Cardiac muscle cell (in vitro differentiated cells and primary cell): ENCODE measurements around the gene PHACTR3. TPM values are rescaled to one million over a fixed set of nuclear protein-coding genes. Genes with fewer than 3 reads are reported as not detected.

ENCODE experiments used
- DNase-seq, 2 donors: peaks; one replicate each; pipeline versions ENCODE4 v3.0.0 to v3.0.0-alpha.2; 2010 to 2017; ENCODE audit warnings: low read depth in 1 of 2, low spot score in 1 of 2
- H3K27ac ChIP-seq: fragments of 200-600 bp; sonication (generic); 2 replicates; pipeline ENCODE4 v1.5.1; 2016
- H3K27me3 ChIP-seq: fragments of 200-600 bp; sonication (generic); 2 replicates; pipeline ENCODE4 v1.6.0; 2016; ENCODE audit warnings: control low read depth
- H3K36me3 ChIP-seq: fragments of 200-600 bp; sonication (generic); 2 replicates; pipeline ENCODE4 v1.5.1; 2016; ENCODE audit warnings: control low read depth
- H3K4me1 ChIP-seq: fragments of 200-600 bp; sonication (generic); 2 replicates; pipeline ENCODE4 v1.8.1; 2017; ENCODE audit warnings: low read depth, mild to moderate bottlenecking, mixed run types
- H3K4me3 ChIP-seq: fragments of 200-600 bp; sonication (generic); 2 replicates; pipeline ENCODE4 v1.5.1; 2016; ENCODE audit warnings: mild to moderate bottlenecking
- H3K9me3 ChIP-seq: fragments of 200-600 bp; sonication (generic); 2 replicates; pipeline ENCODE4 v1.5.1; 2017; ENCODE audit warnings: low read depth, mild to moderate bottlenecking, control low read depth
- CTCF ChIP-seq: IDR thresholded peaks from 2 replicates; pipeline ENCODE4 v1.5.1; 2012; ENCODE audit warnings: low read depth, mild to moderate bottlenecking, low read length
- polyA plus RNA-seq: library from polyadenylated mRNA; unstranded; fragments of >200 nt; fragmentation: Nextera tagmentation; extraction: Ambion mirVana; gene quantifications from 2 replicates; pipeline ENCODE4 v1.2.1, GENCODE V29; 2016
- total RNA-seq: library from RNA; depleted of rRNA; stranded (reverse); fragments of >200 nt; gene quantifications from 2 replicates; pipeline ENCODE4 v1.2.3, GENCODE V29; 2016

PHACTR3 gene
- total and polyA plus RNA-seq, 2 experiments from 2014 or later, result 0.55 to 17.0 TPM

DNA sequence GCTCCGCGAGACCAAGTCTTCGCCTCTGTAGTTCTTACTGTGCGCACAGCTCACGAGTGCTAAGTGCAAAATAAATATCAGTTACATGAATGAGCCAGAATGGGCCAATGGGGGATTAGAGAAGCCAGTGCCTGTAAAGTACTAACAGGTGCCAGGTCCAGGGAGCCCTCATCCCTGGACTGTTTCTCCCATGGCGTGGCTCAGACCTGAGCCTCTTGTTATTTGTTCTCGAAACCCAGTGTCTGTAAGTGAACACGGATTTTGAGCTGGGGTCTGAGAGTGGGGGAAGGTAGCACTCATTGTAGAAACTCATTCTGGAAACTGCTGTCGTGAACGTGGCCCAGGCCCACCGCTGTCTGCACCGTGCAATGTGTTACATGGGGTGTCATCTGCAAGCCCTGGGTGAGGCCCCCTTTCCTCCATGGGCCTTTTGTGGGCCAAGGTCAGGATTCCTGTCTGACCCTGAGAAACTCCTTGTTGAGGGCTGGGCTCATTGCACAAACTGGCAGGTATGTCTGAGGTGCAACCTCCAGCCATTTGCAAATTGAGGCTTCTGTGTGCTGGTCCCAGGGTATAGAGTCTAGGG lies 174.4 kb downstream of the PHACTR3 start:
- H3K36me3 ChIP-seq, result no peaks in the 10 kb centered on the region
- no peak for DNase-seq
- no peaks in the 10 kb centered on the region for H3K4me1 ChIP-seq
- no peak for TF ChIP-seq CTCF
- no peak overlapping the region for H3K4me3 ChIP-seq
- H3K27ac ChIP-seq, result no peak overlapping the region
- no peaks in the 10 kb centered on the region for H3K9me3 ChIP-seq
- H3K27me3 ChIP-seq, result no peaks in the 10 kb centered on the region

DNA sequence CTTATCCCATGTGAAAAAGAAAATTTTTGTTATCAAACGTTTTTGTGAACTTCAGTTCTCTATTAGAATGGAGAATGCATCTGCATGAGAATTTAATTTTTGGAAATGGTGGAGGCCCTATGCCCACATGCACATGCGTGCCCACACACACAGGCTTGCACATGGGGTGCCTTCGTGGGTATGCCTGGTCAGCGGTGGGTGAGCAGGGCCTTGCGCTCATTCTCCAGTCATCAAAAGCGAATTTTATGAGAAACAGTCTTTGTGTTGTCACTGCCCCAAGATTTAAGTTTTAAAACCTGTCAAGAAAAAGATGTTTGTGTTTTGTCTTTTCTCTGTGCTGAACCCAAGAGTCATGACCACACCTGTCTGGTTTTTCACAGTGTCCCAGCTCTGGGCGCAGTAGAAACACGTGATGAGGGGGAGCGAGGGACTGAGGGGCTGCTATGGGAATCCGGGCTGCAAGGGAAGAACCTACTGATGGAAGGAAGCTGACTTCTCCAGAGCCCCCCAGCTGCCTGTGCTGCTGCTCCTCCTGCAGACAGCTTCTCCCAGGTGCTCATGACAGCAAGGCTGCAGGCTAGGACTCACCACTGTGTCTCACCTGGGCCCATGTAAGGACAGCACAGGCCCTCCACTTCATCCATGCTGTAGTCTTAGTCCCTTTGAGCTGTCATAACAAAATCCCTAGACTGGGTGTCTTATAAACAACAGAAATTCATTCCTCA lies 175.5 kb downstream of the PHACTR3 start:
- H3K27me3 ChIP-seq, result no peaks in the 10 kb centered on the region
- no peak for DNase-seq
- H3K36me3 ChIP-seq, result no peaks in the 10 kb centered on the region
- H3K27ac ChIP-seq, result no peak overlapping the region
- H3K9me3 ChIP-seq, result no peaks in the 10 kb centered on the region
- no peaks in the 10 kb centered on the region for H3K4me1 ChIP-seq
- TF ChIP-seq CTCF, result no peak
- H3K4me3 ChIP-seq, result no peak overlapping the region

- Histone ChIP-seq H3K4me1 (no peaks in the 10 kb centered on the region), H3K27ac (no peak overlapping the region), H3K36me3 (no peaks in the 10 kb centered on the region), H3K27me3 (no peaks in the 10 kb centered on the region), H3K4me3 (no peak overlapping the region), H3K9me3 (no peaks in the 10 kb centered on the region)
- DNase-seq, result no peak
- no peak for TF ChIP-seq CTCF
Measured at GRCh38 chr20:59780494-59781185, 176.3 kb downstream of the PHACTR3 start.

DNA sequence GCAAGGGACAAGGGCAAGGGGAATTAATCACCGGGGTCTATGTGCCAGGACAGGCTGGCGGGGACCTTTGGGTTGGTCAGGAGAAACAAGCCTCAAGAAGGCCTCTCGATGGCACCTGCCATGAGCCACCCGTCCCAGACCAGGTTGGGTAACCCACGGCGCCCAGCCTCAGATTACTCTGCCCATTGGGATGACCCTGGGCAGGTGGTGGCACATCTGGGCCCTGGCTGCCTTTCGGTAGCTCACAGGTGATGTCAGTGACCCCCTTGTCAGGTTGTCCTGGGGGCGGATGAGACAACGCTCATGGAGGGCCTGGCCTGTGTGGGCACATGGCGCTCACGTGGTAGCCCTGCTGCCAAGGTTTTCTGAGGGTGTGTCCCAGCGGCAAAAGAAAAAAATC lies 176.9 kb downstream of the PHACTR3 start:
- H3K27ac ChIP-seq, result no peak overlapping the region
- H3K4me3 ChIP-seq, result no peak overlapping the region
- no peak for DNase-seq
- no peaks in the 10 kb centered on the region for H3K4me1 ChIP-seq
- no peaks in the 10 kb centered on the region for H3K9me3 ChIP-seq
- no peaks in the 10 kb centered on the region for H3K36me3 ChIP-seq
- no peak for TF ChIP-seq CTCF
- H3K27me3 ChIP-seq, result no peaks in the 10 kb centered on the region

DNA sequence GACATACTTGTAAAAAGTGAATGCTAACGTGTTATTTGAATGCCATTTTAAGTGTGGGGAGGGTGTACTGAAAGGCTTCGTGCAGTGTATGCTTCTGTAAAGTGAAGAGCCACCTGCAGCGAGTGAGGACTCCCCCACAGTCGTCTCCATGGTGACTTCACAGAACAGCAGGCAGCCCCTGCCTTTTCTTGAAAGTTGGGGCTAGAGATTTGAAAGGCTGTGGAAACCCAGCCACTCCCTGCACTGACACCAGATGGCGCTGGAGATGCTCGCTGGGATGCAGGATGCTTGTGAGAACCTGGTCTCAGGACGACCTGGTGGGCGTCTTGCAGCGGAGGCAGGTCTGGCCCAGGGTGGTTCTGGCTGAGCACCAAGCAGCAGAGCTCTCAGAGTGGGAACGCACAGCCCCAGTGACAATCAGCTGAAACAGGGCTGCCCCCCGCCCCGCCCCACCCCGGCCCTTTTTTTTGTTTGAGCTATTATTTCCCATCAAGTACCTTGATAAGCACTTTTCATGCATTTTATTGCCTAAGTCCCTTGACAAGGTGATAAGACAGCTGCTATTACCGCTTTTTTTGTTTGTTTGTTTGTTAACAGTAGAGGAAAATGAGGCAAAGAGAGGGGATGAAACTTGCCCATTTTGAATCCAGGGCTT lies 178.8 kb downstream of the PHACTR3 start:
- H3K9me3 ChIP-seq, result no peaks in the 10 kb centered on the region
- no peaks in the 10 kb centered on the region for H3K27me3 ChIP-seq
- peak; percentile 44 to 46 for DNase-seq
- H3K27ac ChIP-seq, result no peak overlapping the region
- no peaks in the 10 kb centered on the region for H3K36me3 ChIP-seq
- peak; percentile 87 for TF ChIP-seq CTCF
- H3K4me1 ChIP-seq, result no peaks in the 10 kb centered on the region
- H3K4me3 ChIP-seq, result no peak overlapping the region
